Upper lobe of right lung (tissue), 1 donor: ENCODE results near the gene ZNF770. TPM values are rescaled to one million over a fixed set of nuclear protein-coding genes. Genes with fewer than 3 reads are reported as not detected.

Experiments used
- ATAC-seq: fragments of 200-7000 bp; cut with Tn5 transposase; one replicate; pipeline ENCODE4 v1.9.1; 2020; ENCODE audit warnings: mild to moderate bottlenecking, moderate library complexity
- DNase-seq: peaks from one replicate; pipeline ENCODE4 v3.0.0-alpha.2; 2020
- H3K27ac ChIP-seq: fragments of 200-600 bp; one replicate; pipeline ENCODE4 v1.8.0; 2022
- H3K27me3 ChIP-seq: fragments of 200-600 bp; one replicate; pipeline ENCODE4 v1.8.0; 2022; ENCODE audit warnings: mild to moderate bottlenecking
- H3K36me3 ChIP-seq: fragments of 200-600 bp; one replicate; pipeline ENCODE4 v1.8.0; 2022
- H3K4me1 ChIP-seq: fragments of 200-600 bp; one replicate; pipeline ENCODE4 v1.8.0; 2022
- H3K4me3 ChIP-seq: fragments of 200-600 bp; one replicate; pipeline ENCODE4 v1.8.0; 2022; ENCODE audit warnings: mild to moderate bottlenecking
- H3K9me3 ChIP-seq: fragments of 200-600 bp; one replicate; pipeline ENCODE4 v1.8.0; 2022
- CTCF ChIP-seq: fragments of 200-600 bp; IDR thresholded peaks from one replicate; pipeline ENCODE4 v1.8.0; 2022; ENCODE audit warnings: antibody characterized with exemption
- intact Hi-C: fragments of 100-400 bp; cut with DNase I; formaldehyde crosslinking; loops from one replicate; pipeline ENCODE4 v1.11.0; 2022
- long read RNA-seq: library from polyadenylated mRNA; unstranded; transcript quantifications from one replicate; pipeline ENCODE4 v2.0.0, GENCODE V29; 2021
- total RNA-seq: library from RNA; stranded (reverse); fragmentation: NEBNext Ultra II Directional; extraction: Animal tissue kit (Norgen Biotek cat#: 25700); gene quantifications from one replicate; pipeline ENCODE4 v1.2.1, GENCODE V29; 2021
- donor health status: DM: no; HTN: yes; CAD: no; lungs with severe emphysema.

Gene ZNF770
- 31.5 TPM for total RNA-seq
- long read RNA-seq, full-length matches to known transcripts = 9 of 10 reads
- long read RNA-seq, partial matches to known transcripts = 0 of 10 reads
- long read RNA-seq, other reads (novel, unspliced or antisense) = 1 of 10 reads

- H3K27me3 ChIP-seq = no peaks in the 10 kb centered on the region
- peak; percentile 91 for DNase-seq
- H3K27ac ChIP-seq = peak within 1 kb of the TSS; percentile 99
- no peaks in the 10 kb centered on the region for H3K9me3 ChIP-seq
- peaks cover 8% of the 10 kb centered on the region for H3K36me3 ChIP-seq
- intact Hi-C loops = no loop called here
- H3K4me1 ChIP-seq = peaks cover 37% of the 10 kb centered on the region
- peak; percentile 98 for ATAC-seq
- TF ChIP-seq CTCF = no peak
- peak within 1 kb of the TSS; percentile 90 for H3K4me3 ChIP-seq
Observed at GRCh38 chr15:34988027-34988902, at the start of gene ZNF770. ZNF770 (minus strand) TSS chr15:34988287; CDS start chr15:34983434, 4,853 bp downstream.

GRCh38 chr15:35028235-35028984 is 40.3 kb upstream of the ZNF770 start:
- DNase-seq (no peak), ATAC-seq (no peak)
- H3K4me3 ChIP-seq = no peak overlapping the region
- H3K27me3 ChIP-seq = no peaks in the 10 kb centered on the region
- H3K36me3 ChIP-seq = no peaks in the 10 kb centered on the region
- no peak for TF ChIP-seq CTCF
- H3K4me1 ChIP-seq = no peaks in the 10 kb centered on the region
- no peak overlapping the region for H3K27ac ChIP-seq
- intact Hi-C loops = no loop called here
- H3K9me3 ChIP-seq = no peaks in the 10 kb centered on the region

GRCh38 chr15:35023804-35024203 is 35.7 kb upstream of the ZNF770 start:
- no peaks in the 10 kb centered on the region for H3K9me3 ChIP-seq
- H3K27ac ChIP-seq = no peak overlapping the region
- DNase-seq (no peak), ATAC-seq (peak; percentile 84)
- no peaks in the 10 kb centered on the region for H3K4me1 ChIP-seq
- no peak for TF ChIP-seq CTCF
- intact Hi-C loops = no loop called here
- H3K36me3 ChIP-seq = no peaks in the 10 kb centered on the region
- no peaks in the 10 kb centered on the region for H3K27me3 ChIP-seq
- no peak overlapping the region for H3K4me3 ChIP-seq

GRCh38 chr15:35020974-35021373 is 32.9 kb upstream of the ZNF770 start:
- no peak for TF ChIP-seq CTCF
- Histone ChIP-seq H3K36me3 (no peaks in the 10 kb centered on the region), H3K27me3 (no peaks in the 10 kb centered on the region), H3K4me3 (no peak overlapping the region), H3K9me3 (no peaks in the 10 kb centered on the region), H3K27ac (no peak overlapping the region), H3K4me1 (no peaks in the 10 kb centered on the region)
- no peak for DNase-seq
- intact Hi-C loops = no loop called here
- ATAC-seq = no peak

- no peaks in the 10 kb centered on the region for H3K4me1 ChIP-seq
- intact Hi-C loops = no loop called here
- H3K4me3 ChIP-seq = no peak overlapping the region
- no peaks in the 10 kb centered on the region for H3K36me3 ChIP-seq
- ATAC-seq (peak; percentile 51), DNase-seq (no peak)
- no peak overlapping the region for H3K27ac ChIP-seq
- H3K9me3 ChIP-seq = no peaks in the 10 kb centered on the region
- no peaks in the 10 kb centered on the region for H3K27me3 ChIP-seq
- TF ChIP-seq CTCF = no peak
Observed at GRCh38 chr15:35019404-35020327, 31.6 kb upstream of the ZNF770 start.
